Measurements from ENCODE around the gene CNNM1. TPM values are rescaled to one million over a fixed set of nuclear protein-coding genes. Genes with fewer than 3 reads are reported as not detected.
A peak's percentile ranks its signal among the peaks of the same experiment; 100 is the strongest.

Gene CNNM1
- total RNA-seq, 1 donor from 2014 or later: not detected

DNA sequence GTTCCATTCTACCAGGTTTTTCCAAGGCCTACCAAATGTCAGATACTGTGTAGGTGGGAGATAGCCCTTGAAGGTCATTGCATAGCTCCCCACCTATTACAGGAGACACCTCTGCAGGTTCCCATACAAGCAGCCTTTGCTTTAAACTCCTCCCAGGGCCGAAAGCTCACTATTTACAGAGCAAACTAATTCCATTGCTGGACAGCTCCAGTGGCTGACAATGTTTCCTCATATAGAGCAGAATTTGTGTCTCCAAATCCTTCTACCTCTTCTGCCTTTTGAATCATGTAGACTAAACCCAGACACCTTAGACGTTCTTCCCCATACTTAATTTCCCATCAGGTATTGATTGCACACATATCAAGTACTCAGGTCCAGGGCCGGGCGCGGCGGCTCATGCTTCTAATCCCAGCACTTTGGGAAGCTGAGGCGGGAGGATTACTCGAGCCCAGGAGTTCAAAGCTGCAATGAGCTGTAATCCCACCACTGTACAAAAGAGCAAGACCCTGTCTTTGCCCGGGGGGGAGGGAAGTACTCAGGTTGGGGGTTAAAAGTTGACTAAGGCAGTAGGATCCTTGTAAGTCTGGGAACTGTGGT, 2.1 kb downstream of the CNNM1 start:
- peak; percentile 2 for DNase-seq (ENCODE audit: extremely low read depth, low read depth, low spot score)

DNA sequence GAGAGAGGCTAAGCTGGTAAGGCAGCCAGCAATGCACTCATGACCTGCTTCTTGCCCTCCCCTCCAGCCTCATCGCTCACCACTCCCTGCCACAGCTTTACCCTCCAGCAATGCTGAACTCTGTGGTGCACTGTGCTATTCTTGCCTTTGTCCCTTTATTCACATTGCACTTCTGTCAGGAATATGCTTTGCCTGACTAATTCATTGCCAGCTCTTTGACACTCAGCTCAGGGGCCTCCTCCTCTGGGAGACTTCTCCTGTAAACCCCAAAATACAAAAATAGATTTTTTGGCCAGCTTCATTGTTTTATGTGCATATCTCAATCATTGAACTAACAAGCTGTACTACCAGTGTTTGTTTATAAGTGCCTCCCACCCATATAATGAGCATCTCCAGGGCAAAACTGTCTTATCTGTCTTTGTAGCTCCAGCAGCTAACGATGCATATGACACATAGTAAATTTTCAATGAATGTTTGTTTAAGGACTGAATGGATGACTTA, 8.2 kb downstream of the CNNM1 start:
- no peak for DNase-seq (ENCODE audit: extremely low read depth, low read depth, low spot score)

DNA sequence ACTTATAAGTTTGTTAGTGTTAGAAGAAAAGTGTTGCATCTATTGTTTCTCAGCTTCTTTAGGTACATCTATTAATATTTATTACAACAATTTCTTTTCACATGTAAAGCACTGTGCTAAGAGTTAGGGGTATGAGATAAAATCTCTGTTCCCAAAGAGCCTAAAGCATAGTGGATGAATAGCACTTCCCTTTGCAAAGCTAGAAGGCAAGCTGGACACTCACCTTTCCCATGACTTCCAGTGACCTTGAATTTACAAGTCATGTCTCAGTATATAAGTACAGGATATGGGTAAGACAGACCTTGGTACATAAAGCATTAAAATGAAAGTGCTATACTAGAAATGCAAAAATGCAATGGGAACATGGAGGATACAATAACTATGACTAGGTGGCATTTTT, 8.7 kb downstream of the CNNM1 start:
- DNase-seq (ENCODE audit: extremely low read depth, low read depth, low spot score): no peak

DNA sequence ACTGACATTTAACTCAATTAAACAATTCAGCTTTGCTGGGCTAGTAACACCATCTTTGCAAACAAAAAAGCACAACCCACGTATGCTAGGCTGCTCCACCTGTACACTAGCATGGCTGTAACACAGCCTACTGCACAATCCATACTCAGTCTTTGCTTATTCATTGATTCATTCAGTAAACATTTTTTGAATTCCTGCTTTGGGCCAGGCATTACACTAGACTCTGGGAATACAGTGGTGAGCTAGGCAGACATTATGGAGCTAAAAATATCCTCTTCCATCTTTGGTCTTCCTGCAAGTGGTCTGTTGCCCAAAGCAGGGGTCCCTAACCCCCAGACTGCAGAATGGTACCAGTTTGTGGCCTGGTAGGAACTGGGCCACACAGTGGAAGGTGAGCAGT, 9.9 kb downstream of the CNNM1 start:
- no peak for DNase-seq (ENCODE audit: extremely low read depth, low read depth, low spot score)

DNA sequence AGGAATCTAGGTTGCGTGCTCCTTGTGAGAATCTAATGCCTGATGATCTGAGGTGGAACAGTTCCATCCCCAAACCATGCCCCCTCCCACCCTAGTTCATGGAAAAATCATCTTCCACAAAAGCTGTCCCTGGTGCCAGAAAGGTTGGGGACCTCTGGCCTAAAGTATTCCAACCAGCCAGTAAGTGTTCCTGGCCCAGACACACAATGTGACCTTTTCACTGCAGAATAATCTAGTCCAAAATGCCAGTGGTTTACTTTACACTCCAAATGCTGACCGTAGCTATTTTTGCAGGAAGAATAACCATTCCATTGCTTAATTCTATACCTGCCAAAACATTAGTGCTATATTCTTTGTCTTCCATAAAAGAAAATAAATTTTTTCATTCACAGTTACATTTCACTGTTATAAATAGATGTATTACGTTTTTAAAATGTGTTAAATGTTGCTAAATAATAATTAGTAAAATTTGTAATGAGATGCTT, 10.4 kb downstream of the CNNM1 start:
- DNase-seq (ENCODE audit: extremely low read depth, low read depth, low spot score): no peak

DNA sequence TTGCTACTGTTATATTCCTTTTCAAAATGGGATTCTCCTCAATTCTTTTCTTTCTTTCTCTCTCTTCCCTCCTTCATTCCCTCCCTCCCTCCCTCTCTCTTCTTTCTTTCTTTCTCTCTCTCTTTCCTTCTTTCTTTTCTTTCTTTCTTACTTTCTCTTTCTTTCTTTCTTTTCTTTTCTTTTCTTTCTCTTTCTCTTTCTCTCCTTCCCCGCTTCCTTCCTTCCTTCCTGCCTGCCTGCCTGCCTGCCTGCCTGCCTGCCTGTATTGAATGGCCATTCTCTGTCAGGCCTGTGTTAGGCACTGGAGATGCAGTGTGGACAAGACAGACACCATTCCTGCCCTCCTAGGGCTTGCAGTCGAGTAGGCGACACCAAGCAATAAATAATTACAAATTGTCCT, 11.5 kb downstream of the CNNM1 start:
- DNase-seq (ENCODE audit: extremely low read depth, low read depth, low spot score): no peak

DNA sequence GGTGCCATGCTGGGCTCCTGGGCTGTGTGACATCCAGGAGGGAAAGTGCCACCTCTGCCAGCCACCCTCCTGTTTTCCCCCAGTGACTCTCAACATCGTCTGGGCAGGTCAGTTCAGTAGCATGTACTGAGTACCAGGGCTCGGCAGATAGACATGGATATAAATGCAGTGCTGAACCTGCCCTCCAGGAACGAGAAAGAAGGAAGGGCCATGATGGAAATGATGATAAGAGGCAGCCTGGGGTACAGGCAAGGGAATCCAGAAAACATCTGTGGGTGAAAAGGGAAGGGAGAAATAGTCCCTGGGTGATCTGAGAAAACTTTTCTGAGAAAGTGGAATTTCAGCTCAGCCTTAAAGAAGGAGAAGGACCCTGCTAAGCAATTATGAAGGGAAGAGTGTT, 12.1 kb downstream of the CNNM1 start:
- DNase-seq (ENCODE audit: extremely low read depth, low read depth, low spot score): no peak

DNA sequence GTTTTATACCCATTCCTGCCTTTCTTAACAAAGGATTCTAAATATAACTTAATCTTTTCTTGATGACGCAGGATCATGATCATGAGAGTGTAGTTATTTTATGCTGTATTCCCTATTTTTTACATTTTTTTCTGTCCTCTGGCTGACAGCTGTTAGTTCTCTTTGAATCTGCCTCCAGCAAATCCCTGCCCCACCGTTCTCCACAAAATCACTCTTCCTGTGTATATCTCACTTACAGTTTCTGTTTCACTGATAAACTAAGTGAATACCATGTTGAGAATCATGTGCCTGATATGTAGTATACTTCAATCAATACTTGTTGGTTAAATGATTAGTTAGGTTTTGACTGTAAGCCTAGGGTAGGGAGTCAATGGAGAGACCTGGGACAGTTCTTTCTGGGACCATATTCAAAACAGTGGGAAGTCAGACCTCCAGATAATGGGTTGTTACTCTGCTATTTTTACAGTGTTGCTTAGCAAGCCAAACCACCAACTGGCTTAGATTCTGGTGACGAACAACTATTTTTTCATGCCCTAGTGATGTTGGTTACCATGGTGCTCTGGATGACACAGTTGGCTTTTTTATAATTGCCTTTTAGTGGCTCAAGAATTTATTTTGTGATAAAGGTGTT, 12.8 kb downstream of the CNNM1 start:
- DNase-seq (ENCODE audit: extremely low read depth, low read depth, low spot score): no peak

DNA sequence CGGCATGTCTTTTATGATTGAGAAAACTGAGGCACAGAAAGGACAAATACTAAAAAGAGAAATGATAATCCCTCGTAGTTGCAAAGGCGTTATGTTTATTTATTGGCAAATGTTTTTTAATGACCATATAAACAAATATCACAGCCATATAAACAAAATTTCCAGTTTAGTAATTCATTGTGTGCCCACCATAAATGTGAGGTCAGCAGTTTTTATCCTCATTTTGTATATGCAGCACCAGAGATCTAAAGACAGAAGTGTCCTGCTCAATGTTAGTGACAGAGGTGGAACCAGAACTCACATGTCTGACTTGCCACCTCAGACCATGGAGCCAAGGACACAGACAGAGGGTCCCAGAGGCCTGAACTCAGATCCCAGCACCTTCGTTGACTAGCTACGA, 14.1 kb downstream of the CNNM1 start:
- DNase-seq (ENCODE audit: extremely low read depth, low read depth, low spot score): no peak

DNA sequence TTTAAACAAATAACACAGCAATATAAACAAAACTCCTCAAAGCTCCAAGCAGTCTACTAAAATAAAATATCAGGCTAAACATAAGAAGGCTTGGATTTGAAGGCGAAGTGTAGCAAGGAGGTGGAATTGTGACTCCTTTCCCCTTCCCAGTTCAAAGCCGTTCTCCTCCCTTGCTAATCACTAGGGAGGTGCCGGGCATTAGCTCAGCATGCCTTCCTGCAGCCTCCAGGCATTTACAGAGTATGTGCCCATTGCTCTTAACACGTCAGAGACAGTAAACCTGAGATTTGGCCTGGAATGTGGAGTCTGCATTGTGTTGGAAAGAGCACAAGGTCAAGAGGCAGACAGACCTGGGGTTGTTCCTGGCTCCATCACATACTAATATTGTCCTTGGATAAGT, 15.6 kb downstream of the CNNM1 start:
- no peak for DNase-seq (ENCODE audit: extremely low read depth, low read depth, low spot score)

DNA sequence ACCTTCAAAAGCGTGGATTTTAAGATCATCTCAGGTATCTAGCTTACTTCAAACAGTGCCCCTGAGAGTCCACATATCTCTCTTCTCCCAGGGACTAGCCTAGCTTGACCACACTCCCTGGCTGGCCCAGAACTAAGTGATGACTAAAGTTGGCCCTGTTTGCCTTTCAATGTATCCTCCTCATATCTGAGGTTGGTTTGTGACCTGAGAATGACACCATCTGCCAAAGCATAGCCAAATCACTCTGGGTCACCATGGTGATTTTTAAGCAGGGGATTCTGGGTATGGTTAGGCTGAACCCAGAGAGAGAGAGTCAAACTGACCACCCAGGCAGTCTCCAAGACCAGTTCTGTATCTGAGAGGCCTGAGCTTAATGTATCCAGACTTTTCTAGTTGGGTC, 16.2 kb downstream of the CNNM1 start:
- DNase-seq (ENCODE audit: extremely low read depth, low read depth, low spot score): no peak

DNA sequence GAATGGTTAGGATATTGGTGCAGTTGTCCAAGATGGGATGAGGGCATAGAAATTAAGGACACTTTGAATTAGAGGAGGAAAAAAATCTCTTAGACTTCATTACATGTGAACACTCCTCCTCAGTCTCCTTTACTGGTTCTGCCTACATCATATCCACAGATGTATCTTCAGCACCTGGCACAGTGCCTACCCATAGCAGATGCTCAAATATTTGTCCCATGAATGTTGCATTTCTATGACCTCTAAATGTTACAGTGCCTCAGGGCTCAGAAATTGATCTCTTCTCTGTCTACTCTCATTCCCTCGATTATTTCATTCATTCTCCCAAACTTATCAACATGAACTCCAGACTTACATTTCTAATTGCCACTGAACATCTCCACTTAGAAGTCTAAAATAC, 17.1 kb downstream of the CNNM1 start:
- no peak for DNase-seq (ENCODE audit: extremely low read depth, low read depth, low spot score)

DNA sequence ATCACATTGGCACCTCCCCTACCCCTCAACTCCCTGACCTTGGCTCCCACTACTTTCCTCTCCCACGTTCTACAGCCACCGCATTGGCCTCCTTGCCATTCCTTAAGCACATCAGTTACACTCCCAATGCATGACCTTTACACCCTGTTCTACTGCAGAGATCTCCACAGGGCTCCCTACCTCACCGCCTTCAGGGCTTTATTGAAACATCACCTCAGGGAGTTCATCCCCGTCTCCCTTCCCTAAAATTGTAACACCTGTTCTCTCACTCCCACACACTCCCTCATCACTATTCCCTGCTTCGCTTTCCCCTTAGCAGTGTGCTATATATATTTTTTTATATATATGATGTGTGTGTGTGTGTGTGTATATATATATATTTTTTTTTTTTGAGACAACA, 18.5 kb downstream of the CNNM1 start:
- no peak for DNase-seq (ENCODE audit: extremely low read depth, low read depth, low spot score)

DNA sequence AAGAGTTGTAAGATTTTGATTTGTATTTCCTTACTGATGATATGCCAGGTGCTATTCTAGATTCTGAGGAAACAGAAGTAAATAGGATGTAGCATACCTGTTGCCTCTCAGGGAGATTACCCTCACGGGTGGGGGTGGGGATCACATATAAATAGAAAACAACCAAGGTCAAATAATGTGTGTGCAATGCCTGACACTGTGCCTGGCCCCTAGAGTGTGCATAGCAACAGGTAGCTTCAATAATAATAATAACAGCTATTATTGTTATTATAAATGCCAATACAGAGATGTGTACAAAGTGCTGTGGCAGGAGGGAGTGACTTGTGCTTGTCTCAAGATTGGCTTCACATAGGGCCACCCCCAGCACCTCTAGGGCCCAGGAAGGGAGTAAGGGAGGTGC, 24.0 kb downstream of the CNNM1 start:
- DNase-seq (ENCODE audit: extremely low read depth, low read depth, low spot score): no peak

DNA sequence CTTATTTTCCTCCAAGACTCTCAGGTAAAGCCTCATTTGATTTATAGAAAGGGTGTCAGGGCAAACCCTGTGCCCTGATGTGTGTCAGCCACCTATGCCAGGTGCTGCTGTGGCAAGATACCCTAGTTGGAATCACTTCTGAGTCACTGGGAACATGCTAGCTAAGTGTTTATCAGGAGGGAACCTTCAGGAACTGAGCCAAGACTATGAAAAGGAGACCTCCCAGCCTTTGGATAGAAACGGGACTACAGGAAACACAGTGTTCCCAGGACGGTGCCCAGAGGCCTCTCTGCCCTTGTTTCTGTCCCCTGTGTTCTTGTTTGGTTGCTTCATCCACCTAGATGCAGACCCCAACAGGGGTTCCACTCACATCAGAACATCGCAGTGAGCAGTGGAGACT, 28.5 kb downstream of the CNNM1 start:
- no peak for DNase-seq (ENCODE audit: extremely low read depth, low read depth, low spot score)

DNA sequence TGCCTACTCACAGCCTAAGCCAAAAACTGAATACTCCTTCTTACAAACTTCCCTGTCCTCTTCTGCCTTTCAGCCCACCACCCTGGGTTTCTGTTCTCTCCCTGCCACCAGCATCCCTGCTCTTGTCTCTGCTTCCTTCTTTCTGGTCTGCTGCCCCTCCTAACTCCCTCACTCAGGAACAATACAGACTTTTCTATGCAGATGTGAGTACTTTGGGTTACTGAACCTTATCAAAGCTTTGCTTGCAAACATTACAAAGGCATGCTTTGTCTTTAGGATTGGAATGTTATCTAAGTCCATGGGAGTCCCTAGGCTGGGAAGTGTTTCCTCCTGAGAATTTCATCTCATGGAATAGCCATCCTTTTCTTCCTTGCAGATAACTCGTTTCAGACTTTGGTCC, 28.9 kb downstream of the CNNM1 start:
- DNase-seq (ENCODE audit: extremely low read depth, low read depth, low spot score): no peak

DNA sequence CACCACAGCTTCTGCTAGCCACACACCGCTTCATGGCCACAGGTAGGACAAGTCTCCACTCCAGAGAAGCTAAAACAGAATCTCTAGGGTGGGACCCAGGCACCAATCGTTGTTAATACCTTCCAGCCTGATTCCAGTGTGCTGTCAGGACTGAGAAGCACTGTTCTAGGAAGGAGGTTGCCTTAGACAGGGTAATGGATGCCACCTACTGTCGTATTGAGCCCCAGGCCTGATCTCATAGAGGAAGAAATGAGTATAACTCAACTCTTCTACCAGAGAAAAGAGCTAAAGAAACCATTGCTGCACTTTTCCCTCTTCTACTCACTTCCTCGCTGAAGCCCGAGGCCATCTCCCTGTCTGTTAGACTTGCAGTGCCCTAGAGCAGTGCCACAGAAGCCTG, 31.8 kb downstream of the CNNM1 start:
- no peak for DNase-seq (ENCODE audit: extremely low read depth, low read depth, low spot score)

DNA sequence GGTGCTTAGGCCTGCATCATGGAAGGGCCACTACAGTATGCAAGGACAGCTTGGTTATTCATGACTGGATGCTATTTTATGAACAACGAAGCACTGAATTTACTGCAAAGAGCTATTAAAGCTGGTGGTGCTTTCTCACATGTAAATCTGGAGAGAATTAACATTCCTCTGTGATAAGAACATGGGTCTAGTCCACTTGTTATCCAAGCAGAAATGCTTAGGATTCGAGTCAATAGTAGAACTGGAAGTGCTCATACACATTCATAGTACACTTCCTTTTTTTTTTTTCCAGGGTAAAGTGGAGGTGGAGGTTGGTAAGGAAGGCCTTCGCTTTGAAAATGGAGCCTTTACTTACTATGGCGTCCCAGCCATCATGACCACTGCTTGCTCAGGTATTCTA, 35.0 kb downstream of the CNNM1 start:
- DNase-seq (ENCODE audit: extremely low read depth, low read depth, low spot score): no peak

DNA sequence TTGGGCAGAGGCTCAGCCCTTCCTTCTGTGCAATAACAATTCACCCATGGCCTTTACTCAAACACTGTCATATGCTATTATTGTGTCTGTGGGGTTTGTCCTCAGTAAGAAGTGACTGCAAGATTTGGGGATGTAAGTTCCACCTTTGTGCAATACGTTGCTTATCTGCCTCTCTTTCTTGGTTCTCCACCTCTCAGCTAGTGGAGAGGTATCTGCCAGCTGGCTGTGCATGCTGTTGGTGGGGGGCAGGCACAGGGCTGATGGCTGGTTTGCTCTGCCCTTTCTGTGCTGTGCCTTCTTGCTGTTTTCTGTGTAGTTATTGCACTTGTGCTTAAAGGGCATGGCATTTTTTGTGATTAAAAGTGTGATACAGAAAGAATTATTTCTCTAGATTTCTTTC, 36.2 kb downstream of the CNNM1 start:
- no peak for DNase-seq (ENCODE audit: extremely low read depth, low read depth, low spot score)

DNA sequence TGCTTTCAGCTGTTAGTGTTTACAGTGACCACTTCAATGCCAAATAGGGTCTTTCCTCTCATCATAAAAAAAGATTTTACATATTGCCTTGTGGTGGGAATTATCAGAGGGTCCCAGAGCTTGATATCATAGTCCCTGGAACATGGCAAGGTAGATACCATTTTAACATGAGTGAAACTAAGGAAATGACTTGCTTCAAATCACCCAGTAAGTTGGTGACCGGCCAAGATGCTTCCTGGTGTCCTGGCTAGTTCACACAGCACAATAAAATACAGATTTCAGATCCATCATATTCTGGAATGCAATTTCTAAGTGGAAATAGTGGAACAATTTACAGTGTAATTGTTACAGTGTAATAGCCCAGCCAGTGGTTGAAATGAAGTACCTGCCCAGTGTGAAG, 36.6 kb downstream of the CNNM1 start:
- DNase-seq (ENCODE audit: extremely low read depth, low read depth, low spot score): no peak

DNA sequence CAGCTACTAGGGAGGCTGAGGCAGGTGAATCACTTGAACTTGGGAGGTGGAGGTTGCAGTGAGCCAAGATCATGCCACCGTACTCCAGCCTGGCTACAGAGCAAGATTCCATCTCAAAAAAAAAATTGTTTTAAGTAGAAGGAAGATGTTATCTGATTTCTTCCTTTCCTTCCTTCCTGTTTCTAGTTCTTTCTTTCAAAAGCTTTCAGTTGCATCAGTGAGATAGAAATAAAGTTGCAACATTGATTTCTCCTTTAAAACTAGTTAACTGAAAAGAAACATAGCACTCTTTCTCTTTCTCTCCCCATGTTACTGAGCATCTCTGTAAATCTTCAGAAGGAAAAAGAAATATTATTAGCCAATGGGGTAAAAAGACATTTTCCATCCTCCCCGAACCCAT, 37.5 kb downstream of the CNNM1 start:
- DNase-seq (ENCODE audit: extremely low read depth, low read depth, low spot score): no peak

DNA sequence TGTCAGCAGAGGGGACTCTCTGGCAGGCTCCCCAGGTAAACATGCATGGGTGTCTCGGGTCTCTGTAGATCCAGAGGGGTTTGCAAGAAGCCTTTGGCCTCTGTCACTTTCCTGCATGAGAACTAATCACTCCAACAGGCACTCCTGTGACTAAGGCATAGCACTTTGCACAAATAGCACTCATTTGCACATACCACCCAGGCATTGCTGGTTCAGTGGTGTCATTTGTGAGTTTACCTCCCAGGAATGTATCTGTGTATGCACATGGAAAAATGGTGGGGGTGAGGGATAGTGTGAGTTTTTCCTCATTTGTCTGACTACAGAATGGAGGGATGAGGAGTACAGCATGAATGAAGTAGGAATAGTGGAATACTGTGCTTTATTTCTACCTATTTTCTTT, 39.5 kb downstream of the CNNM1 start:
- no peak for DNase-seq (ENCODE audit: extremely low read depth, low read depth, low spot score)

DNA sequence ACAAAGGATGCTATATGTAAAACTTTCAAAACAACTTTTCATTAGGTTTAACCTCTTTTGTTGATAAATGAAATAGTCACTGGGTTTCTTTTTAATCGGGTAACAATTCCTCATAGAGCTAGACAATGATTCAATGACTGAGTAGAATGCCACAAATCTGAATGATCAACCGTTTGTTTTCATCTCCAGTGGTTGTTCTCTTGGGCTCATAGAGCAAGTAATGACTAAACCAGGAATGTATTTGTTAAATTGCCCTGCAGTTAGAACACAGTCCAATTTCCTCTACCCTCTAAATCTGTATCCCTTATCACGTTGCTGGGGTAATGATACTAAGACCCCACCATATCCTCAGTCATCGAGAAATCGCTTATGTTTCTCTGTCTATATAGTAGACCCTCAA, 40.0 kb downstream of the CNNM1 start:
- no peak for DNase-seq (ENCODE audit: extremely low read depth, low read depth, low spot score)

Data from glomerular endothelial cell (primary cell).